ENCODE results near the gene VPS72.

Gene VPS72

DNA sequence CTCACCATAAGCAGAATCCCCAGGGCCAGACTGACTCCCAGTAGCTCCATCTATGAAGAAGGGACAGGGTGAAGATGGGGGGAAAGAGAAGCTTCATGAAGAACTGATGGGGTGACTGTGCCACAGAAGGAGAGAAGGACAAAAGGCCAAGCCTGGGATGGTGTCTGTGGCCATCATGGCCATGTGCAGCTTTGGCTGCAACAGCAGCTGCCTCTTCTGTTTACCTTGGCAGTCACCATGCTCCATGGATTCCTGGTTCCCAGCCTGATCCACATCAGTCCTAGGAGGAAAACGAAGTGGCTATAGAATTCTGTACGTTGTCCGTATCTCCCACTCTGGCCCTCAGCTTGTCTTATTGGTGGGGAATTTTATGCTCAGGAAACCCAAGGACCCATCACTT, 55.6 kb downstream of the VPS72 start:
- peaks cover 5% of the 10 kb centered on the region for H3K36me3 ChIP-seq (ENCODE audit: control insufficient read depth, insufficient read depth, low read length)
- no peak overlapping the region for H3K27ac ChIP-seq (ENCODE audit: insufficient read depth, low read depth, low read length, poor library complexity, severe bottlenecking)
- peaks cover 11% of the 10 kb centered on the region for H3K4me1 ChIP-seq (ENCODE audit: control insufficient read depth, insufficient read depth, low read length)
- H3K9me3 ChIP-seq (ENCODE audit: control insufficient read depth, low read length), result no peaks in the 10 kb centered on the region
- H3K4me3 ChIP-seq (ENCODE audit: insufficient read depth, low read depth, low read length), result no peak overlapping the region
- H3K27me3 ChIP-seq (ENCODE audit: control insufficient read depth, insufficient read depth, low read length, poor library complexity, severe bottlenecking), result peaks cover 32% of the 10 kb centered on the region
- WGBS, 2 experiments, result 95 to 96% methylated on average over 3 of the region's 3 CpGs

- Histone ChIP-seq H3K36me3 (ENCODE audit: control insufficient read depth, insufficient read depth, low read length) (peaks cover 5% of the 10 kb centered on the region), H3K4me3 (ENCODE audit: insufficient read depth, low read depth, low read length) (no peak overlapping the region)
These were observed 56.8 kb downstream of the VPS72 start for GRCh38 chr1:151133018-151133806.

DNA sequence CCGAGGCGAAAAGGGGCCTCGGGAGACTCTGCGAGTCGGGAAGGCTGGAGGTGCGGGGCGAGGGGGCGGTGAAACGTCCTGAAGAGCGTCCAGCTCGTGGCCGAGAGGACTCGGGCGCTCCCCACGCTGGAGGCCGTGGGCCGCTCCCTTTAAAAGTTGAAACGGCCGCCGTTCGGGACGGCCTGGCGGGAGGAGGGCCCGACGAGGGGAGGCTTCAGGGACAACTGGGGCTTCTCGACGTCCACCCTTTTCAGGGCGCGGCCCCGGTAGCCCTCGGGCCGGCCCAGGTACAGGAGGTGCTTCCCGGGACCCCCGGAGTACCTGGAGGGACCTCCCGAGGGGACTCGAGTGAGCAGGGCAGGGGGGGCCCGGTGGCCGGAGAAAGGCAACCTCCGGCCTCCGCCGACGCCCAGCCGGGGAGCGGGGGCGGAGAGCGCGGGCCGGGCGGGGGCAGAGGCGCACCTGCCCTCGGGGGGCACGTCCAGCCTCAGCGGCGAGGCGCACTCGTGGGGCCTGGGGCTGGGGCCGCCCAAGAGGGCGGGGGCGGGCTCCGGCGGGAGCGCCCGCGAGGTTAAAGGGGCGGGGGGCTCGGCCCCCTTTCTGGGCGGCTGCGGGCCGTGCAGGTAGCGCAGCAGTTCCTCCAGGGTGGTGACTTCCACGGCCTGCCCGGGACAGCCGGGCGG, 57.5 kb downstream of the VPS72 start:
- H3K4me3 ChIP-seq (ENCODE audit: insufficient read depth, low read depth, low read length), result no peak overlapping the region
- H3K27me3 ChIP-seq (ENCODE audit: control insufficient read depth, insufficient read depth, low read length, poor library complexity, severe bottlenecking), result peaks cover 32% of the 10 kb centered on the region
- 72 to 76% methylated on average over 74 of the region's 74 CpGs for WGBS, 2 experiments
- H3K36me3 ChIP-seq (ENCODE audit: control insufficient read depth, insufficient read depth, low read length), result peaks cover 5% of the 10 kb centered on the region
- no peak overlapping the region for H3K27ac ChIP-seq (ENCODE audit: insufficient read depth, low read depth, low read length, poor library complexity, severe bottlenecking)
- H3K9me3 ChIP-seq (ENCODE audit: control insufficient read depth, low read length), result no peaks in the 10 kb centered on the region
- peaks cover 11% of the 10 kb centered on the region for H3K4me1 ChIP-seq (ENCODE audit: control insufficient read depth, insufficient read depth, low read length)

More at GRCh38 chr1:151133018-151133806, 56.8 kb downstream of the VPS72 start:
- H3K27ac ChIP-seq (ENCODE audit: insufficient read depth, low read depth, low read length, poor library complexity, severe bottlenecking), result no peak overlapping the region
- peaks cover 11% of the 10 kb centered on the region for H3K4me1 ChIP-seq (ENCODE audit: control insufficient read depth, insufficient read depth, low read length)
- H3K9me3 ChIP-seq (ENCODE audit: control insufficient read depth, low read length), result no peaks in the 10 kb centered on the region
- peaks cover 32% of the 10 kb centered on the region for H3K27me3 ChIP-seq (ENCODE audit: control insufficient read depth, insufficient read depth, low read length, poor library complexity, severe bottlenecking)
- 70 to 79% methylated on average over 65 of the region's 65 CpGs for WGBS, 2 experiments

DNA sequence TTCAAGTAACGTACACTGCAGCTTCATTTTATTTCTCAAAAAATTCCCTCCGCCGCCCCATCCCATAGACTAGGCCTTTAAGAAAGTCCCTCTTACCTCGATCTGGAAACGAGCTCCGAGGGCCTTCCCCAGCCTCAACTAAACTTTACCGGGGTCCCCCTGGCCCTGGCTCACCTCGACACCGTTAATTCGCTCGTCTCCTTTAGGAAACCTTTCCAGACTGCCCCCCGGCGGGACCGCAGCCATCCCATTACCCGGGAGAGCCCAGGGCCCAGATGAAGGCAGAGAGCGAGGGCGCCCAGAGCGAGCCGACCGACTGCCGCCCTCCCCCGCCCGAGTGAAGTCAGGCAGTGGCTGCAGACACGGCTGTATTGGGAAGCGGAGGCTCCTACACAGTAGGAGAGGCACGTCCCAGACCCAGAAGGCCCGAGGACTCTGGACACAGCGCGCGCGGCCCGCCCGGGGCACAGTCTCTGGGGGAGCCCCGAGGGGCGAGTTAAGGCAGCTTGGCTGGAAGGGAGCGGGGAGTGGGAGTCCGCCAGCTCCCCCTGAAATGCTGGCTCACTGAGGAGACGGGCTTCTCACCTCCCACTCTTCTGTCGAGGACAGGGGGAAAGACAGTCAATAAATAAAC, 58.2 kb downstream of the VPS72 start:
- Histone ChIP-seq H3K4me3 (ENCODE audit: insufficient read depth, low read depth, low read length) (peak overlapping the region; percentile 33), H3K27me3 (ENCODE audit: control insufficient read depth, insufficient read depth, low read length, poor library complexity, severe bottlenecking) (peaks cover 32% of the 10 kb centered on the region), H3K4me1 (ENCODE audit: control insufficient read depth, insufficient read depth, low read length) (peaks cover 11% of the 10 kb centered on the region), H3K27ac (ENCODE audit: insufficient read depth, low read depth, low read length, poor library complexity, severe bottlenecking) (no peak overlapping the region), H3K9me3 (ENCODE audit: control insufficient read depth, low read length) (no peaks in the 10 kb centered on the region), H3K36me3 (ENCODE audit: control insufficient read depth, insufficient read depth, low read length) (peaks cover 5% of the 10 kb centered on the region)
- 33 to 35% methylated on average over 39 of the region's 39 CpGs for WGBS, 2 experiments

- 15 to 16% methylated on average over 45 of the region's 45 CpGs for WGBS, 2 experiments
- H3K4me3 ChIP-seq (ENCODE audit: insufficient read depth, low read depth, low read length), result peak overlapping the region; percentile 33
- H3K9me3 ChIP-seq (ENCODE audit: control insufficient read depth, low read length), result no peaks in the 10 kb centered on the region
- H3K36me3 ChIP-seq (ENCODE audit: control insufficient read depth, insufficient read depth, low read length), result peaks cover 5% of the 10 kb centered on the region
- peaks cover 32% of the 10 kb centered on the region for H3K27me3 ChIP-seq (ENCODE audit: control insufficient read depth, insufficient read depth, low read length, poor library complexity, severe bottlenecking)
- no peak overlapping the region for H3K27ac ChIP-seq (ENCODE audit: insufficient read depth, low read depth, low read length, poor library complexity, severe bottlenecking)
- H3K4me1 ChIP-seq (ENCODE audit: control insufficient read depth, insufficient read depth, low read length), result peaks cover 11% of the 10 kb centered on the region
These were observed 58.9 kb downstream of the VPS72 start for GRCh38 chr1:151130987-151131586.

GRCh38 chr1:151128800-151129199, 61.2 kb downstream of the VPS72 start:
- Histone ChIP-seq H3K36me3 (ENCODE audit: control insufficient read depth, insufficient read depth, low read length) (no peaks in the 10 kb centered on the region), H3K27me3 (ENCODE audit: control insufficient read depth, insufficient read depth, low read length, poor library complexity, severe bottlenecking) (peaks cover 32% of the 10 kb centered on the region), H3K4me3 (ENCODE audit: insufficient read depth, low read depth, low read length) (no peak overlapping the region), H3K4me1 (ENCODE audit: control insufficient read depth, insufficient read depth, low read length) (peaks cover 11% of the 10 kb centered on the region), H3K27ac (ENCODE audit: insufficient read depth, low read depth, low read length, poor library complexity, severe bottlenecking) (no peak overlapping the region), H3K9me3 (ENCODE audit: control insufficient read depth, low read length) (no peaks in the 10 kb centered on the region)
- WGBS, 2 experiments, result 77 to 82% methylated on average over 6 of the region's 6 CpGs

Data from ectodermal cell (in vitro differentiated cells).